Caco-2 (cell line): ENCODE results near the gene AHRR. TPM values are rescaled to one million over a fixed set of nuclear protein-coding genes. Genes with fewer than 3 reads are reported as not detected.

Experiments
- BruUV-seq: library from RNA; stranded (reverse); fragments of 400-500 nt; replicated peaks from 2 replicates; lab custom pipeline; 2021; lab: Mats Ljungman, UMichigan
- CTCF ChIA-PET: fragments of 300-600 bp; sonication (Branson Sonifier 250); formaldehyde crosslinking; loops from one replicate; lab custom pipeline; 2022; ENCODE audit warnings: antibody characterized with exemption; lab: Charles Lee
- POLR2A ChIA-PET: fragments of 300-600 bp; sonication (Branson Sonifier 250); formaldehyde crosslinking; loops from one replicate; lab custom pipeline; 2022; ENCODE audit warnings: antibody characterized with exemption; lab: Charles Lee
- DNase-seq, 2 experiments: peaks; one replicate each; pipeline versions ENCODE4 v3.0.0 to v3.0.0-alpha.2; 2020 to 2022
- H3K27me3 ChIP-seq: replicated peaks from 2 replicates; pipeline ENCODE4 v1.6.0; 2011; ENCODE audit warnings: low read length; ENCODE audit not compliant: control insufficient read depth, insufficient read depth
- H3K36me3 ChIP-seq: 2 replicates; pipeline ENCODE4 v1.5.1; 2011; ENCODE audit warnings: low read length; ENCODE audit not compliant: control insufficient read depth, insufficient read depth
- H3K4me1 ChIP-seq: fragments of 250-450 bp; sonication (Bioruptor Pico); 2 replicates; pipeline ENCODE4 v1.5.1; 2020; ENCODE audit warnings: mild to moderate bottlenecking
- H3K4me3 ChIP-seq: 2 replicates; pipeline ENCODE4 v1.5.1; 2011; ENCODE audit warnings: low read depth, mild to moderate bottlenecking, control low read depth, low read length
- H3K9me3 ChIP-seq: fragments of 250-450 bp; sonication (Bioruptor Pico); 2 replicates; pipeline ENCODE4 v1.5.1; 2020; ENCODE audit warnings: mild to moderate bottlenecking, moderate library complexity
- H3K27ac Mint-ChIP-seq: one replicate; pipeline ENCODE4 v1.8.0; 2022; ENCODE audit warnings: mixed read lengths; ENCODE audit not compliant: unreplicated experiment
- H3K27me3 Mint-ChIP-seq: one replicate; pipeline ENCODE4 v1.8.0; 2022; ENCODE audit warnings: mixed read lengths; ENCODE audit not compliant: insufficient read depth, unreplicated experiment
- H3K36me3 Mint-ChIP-seq: one replicate; pipeline ENCODE4 v1.8.0; 2022; ENCODE audit warnings: mild to moderate bottlenecking, mixed read lengths; ENCODE audit not compliant: insufficient read depth, unreplicated experiment
- H3K4me1 Mint-ChIP-seq: one replicate; pipeline ENCODE4 v1.8.0; 2022; ENCODE audit warnings: low read depth, mixed read lengths; ENCODE audit not compliant: unreplicated experiment
- H3K4me3 Mint-ChIP-seq: one replicate; pipeline ENCODE4 v1.8.0; 2022; ENCODE audit warnings: mild to moderate bottlenecking, moderate library complexity, mixed read lengths; ENCODE audit not compliant: unreplicated experiment
- H3K9me3 Mint-ChIP-seq: one replicate; pipeline ENCODE4 v1.8.0; 2022; ENCODE audit warnings: mixed read lengths; ENCODE audit not compliant: unreplicated experiment
- CTCF ChIP-seq, 2 experiments: fragments of 200-600 bp in 1 of 2; IDR thresholded peaks; 1 replicate in 1 of 2; 2 replicates in 1 of 2; pipeline versions ENCODE4 v1.5.1 to v1.8.0; 2011 to 2022; ENCODE audit warnings: antibody characterized with exemption in 1 of 2, control low read depth in 1 of 2, inconsistent platforms in 1 of 2, low read depth in 1 of 2, low read length in 1 of 2, mild to moderate bottlenecking in 1 of 2, moderate library complexity in 1 of 2; ENCODE audit not compliant: insufficient read depth in 1 of 2, severe bottlenecking in 1 of 2, unreplicated experiment in 1 of 2
- intact Hi-C: fragments of 100-400 bp; cut with micrococcal nuclease; formaldehyde crosslinking; loops from one replicate; pipeline ENCODE4 v1.10.0; 2022; ENCODE audit not compliant: unreplicated experiment
- total RNA-seq: library from RNA; stranded (reverse); gene quantifications from 2 replicates; pipeline ENCODE4 v1.2.3, GENCODE V29; 2022

AHRR gene
- total RNA-seq, 1 experiment from 2014 or later: 1.1 TPM

- Mint-ChIP-seq H3K9me3 (peaks cover 13% of the 10 kb centered on the region), H3K4me3 (no peak overlapping the region), H3K36me3 (peaks cover 73% of the 10 kb centered on the region), H3K27ac (no peak overlapping the region), H3K4me1 (no peaks in the 10 kb centered on the region), H3K27me3 (no peaks in the 10 kb centered on the region)
- POLR2A ChIA-PET: no interaction called here
- intact Hi-C loops: loop anchor here (10.0 kb wide), 1 partner anchor 166 kb away; the partner anchor contains the start of gene CEP72
- no TSS peak for BruUV-seq
- Histone ChIP-seq H3K36me3 (peaks cover 10% of the 10 kb centered on the region), H3K4me3 (no peak overlapping the region), H3K27me3 (no peaks in the 10 kb centered on the region), H3K9me3 (peaks cover 5% of the 10 kb centered on the region; the same call in 1 of the 2 replicates), H3K4me1 (no peaks in the 10 kb centered on the region)
- CTCF ChIA-PET: interaction anchor here (0.6 kb wide), 1 partner anchor 169 kb away, joined by 6 read pairs; no protein-coding TSS in a partner anchor
- no peak for TF ChIP-seq CTCF (IDR thresholded peaks at IDR 0.05; ENCODE audit: insufficient read depth in 1 of 2, low read depth in 1 of 2, low read length in 1 of 2, severe bottlenecking in 1 of 2, unreplicated experiment in 1 of 2)
- no peak for DNase-seq
These were observed 127.6 kb downstream of the AHRR start for GRCh38 chr5:449151-449550.

GRCh38 chr5:451587-452458 lies 130.3 kb downstream of the AHRR start:
- BruUV-seq: no TSS peak
- Mint-ChIP-seq H3K27me3 (no peaks in the 10 kb centered on the region), H3K9me3 (peaks cover 13% of the 10 kb centered on the region), H3K27ac (no peak overlapping the region), H3K4me1 (no peaks in the 10 kb centered on the region), H3K4me3 (no peak overlapping the region), H3K36me3 (peaks cover 85% of the 10 kb centered on the region)
- Histone ChIP-seq H3K9me3 (peaks cover 5% of the 10 kb centered on the region; the same call in 1 of the 2 replicates), H3K4me1 (no peaks in the 10 kb centered on the region), H3K4me3 (no peak overlapping the region), H3K27me3 (no peaks in the 10 kb centered on the region), H3K36me3 (peaks cover 10% of the 10 kb centered on the region)
- no peak for DNase-seq
- ChIA-PET POLR2A (no interaction called here), CTCF (no interaction called here)
- TF ChIP-seq CTCF (IDR thresholded peaks at IDR 0.05; ENCODE audit: insufficient read depth in 1 of 2, low read depth in 1 of 2, low read length in 1 of 2, severe bottlenecking in 1 of 2, unreplicated experiment in 1 of 2): no peak
- intact Hi-C loops: no loop called here

DNA sequence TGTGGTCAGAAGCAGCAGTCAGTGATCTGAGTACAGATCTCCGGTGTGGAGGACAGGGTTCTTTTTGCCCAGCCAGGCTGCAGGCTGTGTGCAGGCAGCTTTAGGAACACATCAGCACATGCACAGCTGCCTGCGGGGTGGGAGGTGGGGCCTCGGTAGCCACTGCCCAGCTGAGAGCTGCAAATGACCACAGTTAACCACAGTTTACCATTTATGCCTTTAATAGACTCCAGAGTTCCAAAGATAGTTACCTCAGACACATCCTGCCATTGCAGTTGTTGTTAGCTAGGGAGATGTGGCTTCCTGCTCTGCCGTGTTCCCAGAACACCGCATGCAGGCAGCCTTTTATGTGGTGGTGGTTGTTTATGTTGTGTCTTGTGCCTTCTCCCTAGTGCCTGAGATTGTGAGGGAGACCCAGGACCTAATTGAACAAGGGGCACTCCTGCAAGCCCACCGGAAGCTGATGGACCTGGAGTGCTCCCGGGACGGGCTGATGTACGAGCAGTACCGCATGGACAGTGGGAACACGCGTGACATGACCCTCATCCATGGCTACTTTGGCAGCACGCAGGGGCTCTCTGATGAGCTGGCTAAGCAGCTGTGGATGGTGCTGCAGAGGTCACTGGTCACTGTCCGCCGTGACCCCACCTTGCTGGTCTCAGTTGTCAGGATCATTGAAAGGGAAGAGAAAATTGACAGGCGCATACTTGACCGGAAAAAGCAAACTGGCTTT lies 131.6 kb downstream of the AHRR start:
- Mint-ChIP-seq H3K36me3 (peaks cover 78% of the 10 kb centered on the region), H3K27me3 (no peaks in the 10 kb centered on the region), H3K9me3 (peaks cover 13% of the 10 kb centered on the region), H3K4me1 (no peaks in the 10 kb centered on the region), H3K27ac (no peak overlapping the region), H3K4me3 (no peak overlapping the region)
- H3K4me1 ChIP-seq: 0 out of 2 replicates have a peak, but pooled peaks cover 1% of the 10 kb centered on the region
- ChIA-PET CTCF (no interaction called here), POLR2A (no interaction called here)
- no TSS peak for BruUV-seq
- DNase-seq: peak in 1 of 2 experiments; percentile 10
- H3K27me3 ChIP-seq: no peaks in the 10 kb centered on the region
- H3K36me3 ChIP-seq: peaks cover under 1% of the 10 kb centered on the region
- H3K9me3 ChIP-seq: peaks cover 5% of the 10 kb centered on the region; the same call in 1 of the 2 replicates
- intact Hi-C loops: no loop called here
- no peak for TF ChIP-seq CTCF (IDR thresholded peaks at IDR 0.05; ENCODE audit: insufficient read depth in 1 of 2, low read depth in 1 of 2, low read length in 1 of 2, severe bottlenecking in 1 of 2, unreplicated experiment in 1 of 2)
- H3K4me3 ChIP-seq: no peak overlapping the region
